HEK293 (cell line): ENCODE data around the gene CEP350.

Experiments used
- CTCF ChIA-PET: fragments of 350-600 bp; formaldehyde crosslinking; extraction: SDS; loops from one replicate; lab custom pipeline; 2021; ENCODE audit warnings: antibody characterized with exemption; lab: Yijun Ruan, JAX
- POLR2A ChIA-PET: fragments of 300-600 bp; formaldehyde crosslinking; extraction: SDS; loops from one replicate; lab custom pipeline; 2020; ENCODE audit warnings: antibody characterized with exemption, inconsistent platforms; lab: Yijun Ruan, JAX
- H3K27ac ChIP-seq: fragments of 200-500 bp; sonication (Bioruptor generic); 2 replicates; pipeline ENCODE4 v1.5.1; 2014; ENCODE audit warnings: low read depth, low read length, control low read depth, inconsistent platforms; ENCODE audit errors: extremely low read depth
- H3K36me3 ChIP-seq, 2 experiments: fragments of 200-500 bp in 1 of 2; sonication (Bioruptor generic) in 1 of 2; 1 replicate in 1 of 2; 2 replicates in 1 of 2; pipeline ENCODE4 v1.5.1; 2014 to 2017; ENCODE audit warnings: inconsistent platforms in 2 of 2, low read length in 2 of 2; ENCODE audit not compliant: control insufficient read depth in 2 of 2, insufficient read depth in 1 of 2
- H3K4me1 ChIP-seq: fragments of 200-500 bp; sonication (Bioruptor generic); 2 replicates; pipeline ENCODE4 v1.5.1; 2014; ENCODE audit warnings: mild to moderate bottlenecking, low read length, inconsistent platforms; ENCODE audit not compliant: control insufficient read depth, insufficient read depth
- H3K4me3 ChIP-seq: 2 replicates; pipeline ENCODE4 v1.5.1; 2011; ENCODE audit warnings: low read depth, mild to moderate bottlenecking, control low read depth, low read length, moderate library complexity
- H3K9me3 ChIP-seq: fragments of 200-500 bp; sonication (Bioruptor generic); 2 replicates; pipeline ENCODE4 v1.5.1; 2014; ENCODE audit warnings: low read depth, low read length, inconsistent platforms; ENCODE audit not compliant: control insufficient read depth, insufficient read depth
- BCL11A ChIP-seq: fragments of 450-650 bp; formaldehyde crosslinking; IDR thresholded peaks from 2 replicates; pipeline ENCODE4 v1.5.1; 2016; ENCODE audit warnings: low read depth, missing biosample characterization, missing genetic modification characterization
- GLIS2 ChIP-seq: fragments of 450-650 bp; formaldehyde crosslinking; IDR thresholded peaks from 2 replicates; pipeline ENCODE4 v1.5.1; 2016; ENCODE audit warnings: missing biosample characterization, missing genetic modification characterization
- KLF9 ChIP-seq: fragments of 450-650 bp; formaldehyde crosslinking; IDR thresholded peaks from 2 replicates; pipeline ENCODE4 v1.5.1; 2016; ENCODE audit warnings: missing biosample characterization, missing genetic modification characterization, low read depth
- RBAK ChIP-seq: fragments of 450-650 bp; formaldehyde crosslinking; IDR thresholded peaks from 2 replicates; pipeline ENCODE4 v1.5.1; 2016; ENCODE audit warnings: missing biosample characterization, missing genetic modification characterization
- SCRT1 ChIP-seq: fragments of 450-650 bp; formaldehyde crosslinking; IDR thresholded peaks from 2 replicates; pipeline ENCODE4 v1.5.1; 2016; ENCODE audit warnings: missing biosample characterization, missing genetic modification characterization, borderline replicate concordance
- SCRT2 ChIP-seq: fragments of 450-650 bp; formaldehyde crosslinking; IDR thresholded peaks from 2 replicates; pipeline ENCODE4 v1.5.1; 2016; ENCODE audit warnings: missing biosample characterization, missing genetic modification characterization
- SP7 ChIP-seq: fragments of 450-650 bp; formaldehyde crosslinking; IDR thresholded peaks from 2 replicates; pipeline ENCODE4 v1.5.1; 2016; ENCODE audit warnings: missing biosample characterization, missing genetic modification characterization
- TCF7L2 ChIP-seq: IDR thresholded peaks from 2 replicates; pipeline ENCODE4 v1.6.1; 2011; ENCODE audit warnings: low read depth, mild to moderate bottlenecking, inconsistent platforms, low read length, moderate library complexity, borderline replicate concordance
- ZNF112 ChIP-seq: fragments of 450-650 bp; formaldehyde crosslinking; IDR thresholded peaks from 2 replicates; pipeline ENCODE4 v1.5.0; 2017; ENCODE audit warnings: missing biosample characterization, missing genetic modification characterization
- ZNF114 ChIP-seq: fragments of 450-650 bp; formaldehyde crosslinking; IDR thresholded peaks from 2 replicates; pipeline ENCODE4 v1.5.0; 2017; ENCODE audit warnings: missing biosample characterization, missing genetic modification characterization
- ZNF175 ChIP-seq: fragments of 450-650 bp; formaldehyde crosslinking; IDR thresholded peaks from 2 replicates; pipeline ENCODE4 v1.5.1; 2016; ENCODE audit warnings: missing biosample characterization, missing genetic modification characterization
- ZNF184 ChIP-seq: fragments of 450-650 bp; IDR thresholded peaks from 2 replicates; pipeline ENCODE4 v1.5.1; 2018; ENCODE audit warnings: missing biosample characterization, mild to moderate bottlenecking, missing genetic modification characterization
- ZNF202 ChIP-seq: fragments of 450-650 bp; formaldehyde crosslinking; IDR thresholded peaks from 2 replicates; pipeline ENCODE4 v1.5.1; 2016; ENCODE audit warnings: missing biosample characterization, missing genetic modification characterization, borderline replicate concordance
- ZNF266 ChIP-seq: fragments of 450-650 bp; formaldehyde crosslinking; IDR thresholded peaks from 2 replicates; pipeline ENCODE4 v1.5.1; 2016; ENCODE audit warnings: missing biosample characterization, missing genetic modification characterization, low read depth
- ZNF366 ChIP-seq: fragments of 450-650 bp; formaldehyde crosslinking; conservative IDR thresholded peaks from 2 replicates; pipeline ENCODE4 v1.5.1; 2016; ENCODE audit warnings: missing biosample characterization, missing genetic modification characterization
- ZNF521 ChIP-seq: fragments of 450-650 bp; formaldehyde crosslinking; IDR thresholded peaks from 2 replicates; pipeline ENCODE4 v1.5.1; 2017; ENCODE audit warnings: missing biosample characterization, mild to moderate bottlenecking, missing genetic modification characterization
- ZNF549 ChIP-seq: fragments of 450-650 bp; IDR thresholded peaks from 2 replicates; pipeline ENCODE4 v1.5.1; 2018; ENCODE audit warnings: missing biosample characterization, missing genetic modification characterization, mild to moderate bottlenecking, inconsistent platforms, moderate library complexity
- ZNF610 ChIP-seq: fragments of 450-650 bp; formaldehyde crosslinking; IDR thresholded peaks from 2 replicates; pipeline ENCODE4 v1.5.1; 2016; ENCODE audit warnings: missing biosample characterization, missing genetic modification characterization, borderline replicate concordance
- ZNF660 ChIP-seq: fragments of 450-650 bp; IDR thresholded peaks from 2 replicates; pipeline ENCODE4 v1.5.1; 2018; ENCODE audit warnings: missing biosample characterization, mild to moderate bottlenecking, missing genetic modification characterization
- ZNF830 ChIP-seq: fragments of 450-650 bp; IDR thresholded peaks from 2 replicates; pipeline ENCODE4 v1.5.0; 2018; ENCODE audit warnings: missing biosample characterization, missing genetic modification characterization, low read depth, mild to moderate bottlenecking, moderate library complexity
- ZXDB ChIP-seq: fragments of 450-650 bp; formaldehyde crosslinking; IDR thresholded peaks from 2 replicates; pipeline ENCODE4 v1.5.1; 2016; ENCODE audit warnings: missing biosample characterization, missing genetic modification characterization
- TF ChIP-seq, protein P1 (sequence below): fragments of 450-650 bp; formaldehyde crosslinking; IDR thresholded peaks from 2 replicates; pipeline ENCODE4 v1.5.1; 2016; ENCODE audit warnings: missing biosample characterization, missing genetic modification characterization
- TF ChIP-seq, protein P2 (sequence below): fragments of 450-650 bp; formaldehyde crosslinking; IDR thresholded peaks from 2 replicates; pipeline ENCODE4 v1.5.1; 2017; ENCODE audit warnings: missing biosample characterization, missing genetic modification characterization
- TF ChIP-seq, protein P3 (sequence below): fragments of 450-650 bp; formaldehyde crosslinking; IDR thresholded peaks from 2 replicates; pipeline ENCODE4 v1.5.1; 2016; ENCODE audit warnings: missing biosample characterization, missing genetic modification characterization
- TF ChIP-seq, protein P4 (sequence below): fragments of 450-650 bp; formaldehyde crosslinking; IDR thresholded peaks from 2 replicates; pipeline ENCODE4 v1.5.1; 2017; ENCODE audit warnings: missing biosample characterization, missing genetic modification characterization

CEP350 gene

DNA sequence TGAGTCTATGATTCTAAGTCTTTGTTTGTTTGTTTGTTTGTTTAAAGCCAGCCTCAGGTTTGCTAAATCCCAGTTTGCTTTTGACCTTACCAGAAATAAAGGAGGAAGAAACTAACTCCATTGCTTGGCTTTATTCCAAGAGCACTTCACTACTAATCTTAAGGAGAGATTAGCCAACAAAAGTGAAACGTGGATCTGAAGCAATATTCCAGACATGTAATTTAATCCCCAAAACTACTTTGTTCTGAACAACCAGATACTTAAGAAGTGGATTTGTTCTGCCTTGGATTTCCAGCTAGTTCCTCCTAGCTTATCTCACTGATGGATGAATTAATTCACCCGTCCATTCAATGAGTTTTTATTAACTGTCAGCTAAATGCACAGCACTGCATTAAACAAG is 15.9 kb upstream of the CEP350 start (continued):
- no peak for TF ChIP-seq ZNF830
- TF ChIP-seq ZNF114 (tag by site-specific recombination), result no peak
- TF ChIP-seq ZNF610, result no peak
- TF ChIP-seq ZNF202 (tag by site-specific recombination), result no peak
- no peak for TF ChIP-seq ZNF112 (tag by site-specific recombination)
- 0 out of 2 replicates have a peak, but pooled peaks have one; percentile 30 for TF ChIP-seq ZNF366 (tag by site-specific recombination)
- no peak for TF ChIP-seq ZNF521 (tag by site-specific recombination)
- TF ChIP-seq KLF9, result no peak
- TF ChIP-seq ZNF184, result 0 out of 2 replicates have a peak, but pooled peaks have one; percentile 66
- TF ChIP-seq ZNF266 (tag by site-specific recombination), result no peak
- TF ChIP-seq ZXDB (tag by site-specific recombination), result peak; percentile 90
- TF ChIP-seq, protein P1, sequence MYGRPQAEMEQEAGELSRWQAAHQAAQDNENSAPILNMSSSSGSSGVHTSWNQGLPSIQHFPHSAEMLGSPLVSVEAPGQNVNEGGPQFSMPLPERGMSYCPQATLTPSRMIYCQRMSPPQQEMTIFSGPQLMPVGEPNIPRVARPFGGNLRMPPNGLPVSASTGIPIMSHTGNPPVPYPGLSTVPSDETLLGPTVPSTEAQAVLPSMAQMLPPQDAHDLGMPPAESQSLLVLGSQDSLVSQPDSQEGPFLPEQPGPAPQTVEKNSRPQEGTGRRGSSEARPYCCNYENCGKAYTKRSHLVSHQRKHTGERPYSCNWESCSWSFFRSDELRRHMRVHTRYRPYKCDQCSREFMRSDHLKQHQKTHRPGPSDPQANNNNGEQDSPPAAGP (tag by site-specific recombination), result no peak
- TF ChIP-seq ZNF175 (tag by site-specific recombination), result no peak
- no peak for TF ChIP-seq ZNF660 (tag by site-specific recombination)
- TF ChIP-seq, protein P2, sequence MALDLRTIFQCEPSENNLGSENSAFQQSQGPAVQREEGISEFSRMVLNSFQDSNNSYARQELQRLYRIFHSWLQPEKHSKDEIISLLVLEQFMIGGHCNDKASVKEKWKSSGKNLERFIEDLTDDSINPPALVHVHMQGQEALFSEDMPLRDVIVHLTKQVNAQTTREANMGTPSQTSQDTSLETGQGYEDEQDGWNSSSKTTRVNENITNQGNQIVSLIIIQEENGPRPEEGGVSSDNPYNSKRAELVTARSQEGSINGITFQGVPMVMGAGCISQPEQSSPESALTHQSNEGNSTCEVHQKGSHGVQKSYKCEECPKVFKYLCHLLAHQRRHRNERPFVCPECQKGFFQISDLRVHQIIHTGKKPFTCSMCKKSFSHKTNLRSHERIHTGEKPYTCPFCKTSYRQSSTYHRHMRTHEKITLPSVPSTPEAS (tag by site-specific recombination), result no peak
- TF ChIP-seq TCF7L2, result peak; percentile 99
- TF ChIP-seq, protein P3, sequence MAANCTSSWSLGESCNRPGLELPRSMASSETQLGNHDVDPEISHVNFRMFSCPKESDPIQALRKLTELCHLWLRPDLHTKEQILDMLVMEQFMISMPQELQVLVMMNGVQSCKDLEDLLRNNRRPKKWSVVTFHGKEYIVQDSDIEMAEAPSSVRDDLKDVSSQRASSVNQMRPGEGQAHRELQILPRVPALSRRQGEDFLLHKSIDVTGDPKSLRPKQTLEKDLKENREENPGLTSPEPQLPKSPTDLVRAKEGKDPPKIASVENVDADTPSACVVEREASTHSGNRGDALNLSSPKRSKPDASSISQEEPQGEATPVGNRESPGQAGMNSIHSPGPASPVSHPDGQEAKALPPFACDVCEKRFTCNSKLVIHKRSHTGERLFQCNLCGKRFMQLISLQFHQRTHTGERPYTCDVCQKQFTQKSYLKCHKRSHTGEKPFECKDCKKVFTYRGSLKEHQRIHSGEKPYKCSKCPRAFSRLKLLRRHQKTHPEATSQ (tag by site-specific recombination), result no peak
- TF ChIP-seq GLIS2 (tag by site-specific recombination), result no peak
- no peak for TF ChIP-seq ZNF549 (tag by site-specific recombination)
- TF ChIP-seq SP7 (tag by site-specific recombination), result peak; percentile 71
- TF ChIP-seq, protein P4, sequence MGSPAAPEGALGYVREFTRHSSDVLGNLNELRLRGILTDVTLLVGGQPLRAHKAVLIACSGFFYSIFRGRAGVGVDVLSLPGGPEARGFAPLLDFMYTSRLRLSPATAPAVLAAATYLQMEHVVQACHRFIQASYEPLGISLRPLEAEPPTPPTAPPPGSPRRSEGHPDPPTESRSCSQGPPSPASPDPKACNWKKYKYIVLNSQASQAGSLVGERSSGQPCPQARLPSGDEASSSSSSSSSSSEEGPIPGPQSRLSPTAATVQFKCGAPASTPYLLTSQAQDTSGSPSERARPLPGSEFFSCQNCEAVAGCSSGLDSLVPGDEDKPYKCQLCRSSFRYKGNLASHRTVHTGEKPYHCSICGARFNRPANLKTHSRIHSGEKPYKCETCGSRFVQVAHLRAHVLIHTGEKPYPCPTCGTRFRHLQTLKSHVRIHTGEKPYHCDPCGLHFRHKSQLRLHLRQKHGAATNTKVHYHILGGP (tag by site-specific recombination), result no peak

DNA sequence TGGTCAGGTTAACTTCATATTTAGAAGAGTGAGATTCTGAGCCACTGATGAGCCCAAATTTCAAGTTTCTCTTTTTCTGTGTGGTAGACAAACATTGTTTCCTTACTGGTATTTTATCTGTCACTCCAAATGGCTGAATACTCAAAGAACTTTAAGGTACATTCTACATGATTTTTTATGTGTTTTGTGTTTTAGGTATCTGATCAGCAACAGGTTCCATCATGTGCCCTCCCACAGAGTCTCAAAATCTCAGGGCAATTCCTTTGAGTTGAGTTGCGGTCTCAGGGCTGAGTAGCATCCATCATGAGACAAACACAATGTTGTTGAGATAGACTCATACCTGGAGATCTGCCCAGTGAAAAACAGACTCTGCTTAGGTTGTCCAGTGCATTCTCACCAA is 14.7 kb upstream of the CEP350 start:
- Histone ChIP-seq H3K4me1 (peaks cover 18% of the 10 kb centered on the region), H3K4me3 (no peak overlapping the region), H3K27ac (no peak overlapping the region), H3K9me3 (no peaks in the 10 kb centered on the region), H3K36me3 (no peaks in the 10 kb centered on the region)
- TF ChIP-seq RBAK (tag by site-specific recombination) (no peak), SCRT1 (tag by site-specific recombination) (peak; percentile 75; the same call in 1 of the 2 replicates), SCRT2 (tag by site-specific recombination) (peak; percentile 86), SP7 (tag by site-specific recombination) (no peak), BCL11A (no peak)
- ChIA-PET CTCF (interaction anchor here (0.6 to 1.2 kb wide), 2 partner anchors 21 to 125 kb away, joined by 3 to 4 read pairs; no protein-coding TSS in a partner anchor), POLR2A (no interaction called here)
